H54 (cell line): ENCODE measurements around the gene WASF2.

Experiments used
- DNase-seq: peaks from one replicate; pipeline ENCODE4 v3.0.0; 2011; ENCODE audit warnings: low spot score, mixed read lengths; ENCODE audit not compliant: insufficient read length
- FAIRE-seq: peaks from 3 replicates; lab custom pipeline; 2011; peaks lifted over from hg19 to GRCh38; lab: Jason Lieb, UNC
- POLR2A ChIP-seq: IDR thresholded peaks from 2 replicates; pipeline ENCODE4 v1.6.1; 2011; ENCODE audit warnings: low read depth, mild to moderate bottlenecking, low read length

Gene WASF2

DNA sequence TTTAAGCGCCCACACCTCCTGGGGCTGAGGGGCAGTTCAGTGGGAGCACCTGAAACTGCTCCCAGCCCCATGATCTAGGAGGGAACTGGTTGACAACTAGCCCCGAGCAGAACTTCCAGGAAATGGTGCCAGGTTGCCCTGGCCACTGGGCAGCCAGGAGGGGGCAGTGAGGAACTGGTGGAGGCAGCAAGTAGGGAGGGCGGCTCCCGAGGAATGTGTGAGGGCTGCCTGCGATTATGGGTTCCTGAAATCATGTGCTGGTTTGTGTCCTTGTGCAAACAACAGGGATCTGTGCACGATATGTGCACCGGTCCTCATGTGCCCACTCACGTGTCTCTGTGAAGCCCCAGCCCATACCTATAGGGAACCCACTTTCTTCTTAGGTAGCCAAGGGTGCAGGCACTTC, 87.6 kb downstream of the WASF2 start:
- TF ChIP-seq POLR2A, result no peak
- FAIRE-seq (no peak), DNase-seq (no peak)

DNA sequence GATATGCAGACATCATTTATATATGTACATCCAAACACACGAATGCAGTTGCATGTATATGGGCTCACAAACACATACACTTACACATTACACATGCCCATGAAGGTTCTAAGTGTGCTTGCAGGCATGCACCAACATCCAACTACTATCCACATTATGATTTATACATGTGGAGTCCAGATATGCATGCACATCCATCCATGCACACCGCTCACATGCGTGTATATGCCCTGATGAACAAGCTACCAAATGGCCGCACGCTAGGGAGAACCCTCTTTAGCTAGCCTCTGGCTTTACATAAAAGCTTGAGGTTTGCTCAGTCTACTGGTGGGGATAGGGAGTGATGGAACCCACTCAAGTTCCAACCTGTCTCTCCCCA, 89.0 kb downstream of the WASF2 start:
- DNase-seq, result no peak
- no peak for TF ChIP-seq POLR2A
- no peak for FAIRE-seq

DNA sequence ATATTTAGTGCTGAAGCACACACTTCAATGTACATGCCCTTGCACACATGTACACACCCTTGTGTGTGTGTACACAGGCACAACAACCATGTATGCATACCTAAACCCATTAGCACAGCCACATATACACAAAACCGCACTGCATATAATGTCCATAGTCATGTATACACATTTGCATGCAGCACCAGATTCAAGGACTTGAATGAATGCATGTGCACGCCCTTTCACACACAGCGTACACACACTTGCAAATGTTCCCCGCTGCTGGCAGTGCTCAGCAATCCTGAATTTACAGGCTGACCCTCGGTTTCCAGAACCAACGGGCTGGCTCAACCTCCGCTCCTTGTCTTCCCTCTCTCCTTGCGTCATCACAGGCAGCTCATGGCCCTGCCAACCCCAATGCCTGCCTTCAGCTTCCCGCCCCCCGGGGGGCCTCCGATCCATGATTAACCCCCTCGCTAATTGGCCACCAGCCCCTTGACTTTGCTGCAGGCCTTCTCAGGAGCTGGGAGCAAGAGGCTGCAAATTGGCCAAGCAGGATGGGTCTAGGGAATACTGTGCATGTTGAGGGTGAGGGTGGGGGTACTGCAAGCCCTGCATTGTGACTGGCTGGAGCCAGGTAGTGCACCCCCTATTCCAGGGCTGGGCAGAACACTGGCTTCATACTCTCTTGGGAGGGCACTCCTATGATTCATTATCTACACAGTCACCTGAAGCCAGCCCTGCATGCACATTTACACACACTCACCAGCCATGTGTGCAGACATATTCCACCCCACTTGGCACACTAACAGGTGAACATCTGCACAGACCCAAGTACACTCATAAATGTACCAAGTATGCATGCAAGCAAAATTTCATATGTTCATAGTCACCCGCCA, 89.6 kb downstream of the WASF2 start:
- no peak for FAIRE-seq
- DNase-seq, result no peak
- no peak for TF ChIP-seq POLR2A

DNA sequence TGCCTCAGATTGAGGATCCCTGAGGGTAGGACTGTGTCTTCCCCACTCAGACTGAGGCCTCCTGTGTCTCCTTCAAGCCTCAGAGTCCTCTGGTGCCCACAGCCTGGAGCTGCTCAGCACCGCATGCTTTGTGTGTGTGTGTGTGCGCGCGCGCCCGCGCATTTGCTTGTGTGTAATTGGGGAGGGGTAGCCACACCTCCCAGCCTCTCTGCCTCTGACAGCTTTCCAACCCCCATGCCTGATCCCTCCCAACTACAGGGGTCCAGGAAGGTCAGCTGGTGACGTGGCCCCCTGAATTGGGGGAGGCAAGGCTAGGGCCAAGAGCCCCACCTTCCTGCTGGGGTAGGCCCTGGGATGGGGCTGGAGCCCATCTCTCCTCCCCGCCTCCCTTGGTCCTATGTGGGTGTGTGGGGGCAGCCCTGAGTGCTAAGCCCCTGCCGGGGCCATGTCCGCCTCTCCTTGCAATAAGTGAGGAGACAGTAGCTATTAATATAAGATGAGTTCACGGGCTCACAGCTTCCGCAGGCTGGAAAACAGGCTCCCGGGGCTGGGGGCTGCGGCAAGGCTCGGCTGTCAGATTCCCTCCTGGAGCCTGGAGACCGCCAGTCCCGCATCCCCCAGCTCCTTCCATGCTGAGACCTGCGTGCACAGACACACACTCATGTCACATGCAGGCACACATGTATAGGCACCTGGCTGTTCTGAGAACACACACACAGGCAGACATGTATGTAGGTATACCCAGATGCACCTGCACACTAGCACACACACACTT, 90.5 kb downstream of the WASF2 start:
- DNase-seq (no peak), FAIRE-seq (no peak)
- TF ChIP-seq POLR2A, result no peak

DNA sequence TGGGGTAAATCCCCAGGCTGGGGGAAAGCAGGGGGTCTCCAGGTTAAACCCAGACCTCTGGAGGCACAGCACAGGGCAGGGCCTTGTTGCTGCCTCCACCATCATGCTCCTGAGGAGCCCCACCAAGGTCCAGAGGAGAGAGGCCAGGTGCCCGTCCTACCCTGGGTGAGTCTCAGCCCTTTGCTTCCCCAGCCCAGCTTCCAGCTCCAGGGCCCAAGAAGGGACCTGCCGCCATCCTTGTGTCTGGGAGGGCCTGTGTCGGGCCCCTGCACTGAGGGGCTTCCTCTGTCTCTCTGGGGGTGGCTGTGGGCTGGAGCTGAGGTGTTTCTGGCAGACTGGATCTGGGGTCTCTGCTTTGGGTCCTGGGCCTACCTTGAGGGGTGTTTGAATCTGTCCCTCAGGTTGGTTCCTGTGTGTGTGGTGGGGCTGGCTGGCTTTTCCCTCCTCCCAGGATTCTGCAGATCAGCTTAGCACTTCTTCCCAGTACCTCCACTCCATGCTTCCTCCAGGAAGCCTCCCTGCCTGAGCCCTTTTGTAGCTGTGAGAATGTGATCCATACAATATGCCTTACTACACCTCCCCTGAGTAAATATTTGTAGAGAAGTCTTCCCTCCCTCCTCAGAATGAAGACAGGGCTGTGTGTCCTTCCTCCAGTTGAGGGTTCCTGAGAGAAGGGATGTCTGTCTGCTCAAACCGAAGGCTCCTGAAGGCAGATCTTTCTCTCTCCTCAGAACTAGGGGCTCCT, 91.4 kb downstream of the WASF2 start:
- no peak for FAIRE-seq
- no peak for DNase-seq
- TF ChIP-seq POLR2A, result no peak

DNA sequence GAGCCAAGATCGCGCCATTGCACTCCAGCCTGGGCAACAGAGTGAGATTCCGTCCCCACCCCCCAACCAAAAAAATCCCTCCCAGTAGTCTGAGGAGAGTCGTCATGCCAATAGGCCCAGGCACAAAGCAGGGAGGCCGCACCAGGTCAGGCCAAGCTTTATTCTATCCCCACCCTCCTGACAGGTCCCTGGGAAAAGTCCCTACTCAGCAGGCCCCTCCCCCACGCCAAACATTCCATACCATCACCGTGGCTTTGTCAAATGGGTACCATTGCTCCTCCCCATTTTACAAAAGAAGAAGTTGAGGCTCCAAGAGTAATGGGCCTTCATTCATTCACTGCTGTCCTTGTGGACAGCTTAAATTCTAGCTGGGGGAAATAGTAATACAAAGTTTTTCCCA, 92.2 kb downstream of the WASF2 start:
- TF ChIP-seq POLR2A, result no peak
- no peak for FAIRE-seq
- no peak for DNase-seq

DNA sequence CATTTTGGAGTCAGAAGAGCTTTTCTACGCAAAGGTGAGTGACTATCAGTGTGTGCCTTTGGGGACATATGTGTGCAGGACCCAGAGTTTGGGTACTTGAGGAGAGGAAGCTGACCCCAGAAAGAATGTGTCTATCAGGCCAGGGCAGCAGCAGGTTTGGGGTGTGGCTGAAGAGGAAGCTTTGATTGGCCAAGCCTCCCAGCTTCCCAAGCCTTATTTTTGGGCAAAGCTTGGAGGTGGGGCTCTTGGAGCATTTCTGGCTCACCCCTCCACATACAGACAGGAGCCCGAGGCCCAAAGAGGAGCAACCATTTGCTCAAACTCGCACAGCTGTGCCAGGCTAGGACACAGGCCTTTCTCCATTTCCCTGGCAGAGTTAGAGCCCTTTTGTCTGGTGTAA, 92.9 kb downstream of the WASF2 start:
- DNase-seq (no peak), FAIRE-seq (no peak)
- no peak for TF ChIP-seq POLR2A

DNA sequence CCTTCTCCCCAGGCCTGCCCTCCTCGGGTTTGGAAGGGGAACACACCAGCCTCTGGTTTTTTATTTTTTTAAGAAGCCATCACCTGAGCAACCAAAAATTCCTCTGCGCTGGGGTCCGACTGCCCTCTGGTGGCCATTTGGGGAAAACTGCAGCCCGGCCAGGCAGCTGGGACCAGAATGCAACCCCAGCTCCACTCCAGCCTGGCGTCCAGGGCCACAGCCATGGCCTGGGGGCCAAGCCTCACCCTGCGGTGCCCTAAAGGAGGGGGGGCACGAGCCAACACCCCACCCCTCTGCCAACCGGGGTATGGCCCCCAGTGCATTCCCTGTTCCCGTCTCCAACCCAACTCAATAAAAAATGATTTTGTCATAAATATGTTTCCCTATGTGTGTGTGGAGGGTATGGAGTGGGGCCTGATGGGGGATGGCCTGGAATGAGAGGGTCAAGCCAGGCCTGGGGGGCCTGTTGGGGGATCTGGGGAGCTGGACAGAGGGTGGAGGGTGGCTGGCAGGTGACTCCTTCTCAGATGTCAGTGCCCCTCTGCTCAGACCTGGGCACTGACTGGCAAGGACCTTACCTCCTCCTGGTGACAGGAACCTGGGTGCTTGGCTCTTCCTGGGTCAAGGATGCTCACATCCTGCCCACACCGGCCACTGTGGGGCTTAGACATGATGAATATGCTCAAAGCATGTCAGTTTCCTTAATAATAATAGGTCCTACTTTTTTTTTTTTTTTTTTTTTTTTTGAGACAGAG, 94.3 kb downstream of the WASF2 start:
- TF ChIP-seq POLR2A, result no peak
- DNase-seq (peak; percentile 63), FAIRE-seq (no peak)

DNA sequence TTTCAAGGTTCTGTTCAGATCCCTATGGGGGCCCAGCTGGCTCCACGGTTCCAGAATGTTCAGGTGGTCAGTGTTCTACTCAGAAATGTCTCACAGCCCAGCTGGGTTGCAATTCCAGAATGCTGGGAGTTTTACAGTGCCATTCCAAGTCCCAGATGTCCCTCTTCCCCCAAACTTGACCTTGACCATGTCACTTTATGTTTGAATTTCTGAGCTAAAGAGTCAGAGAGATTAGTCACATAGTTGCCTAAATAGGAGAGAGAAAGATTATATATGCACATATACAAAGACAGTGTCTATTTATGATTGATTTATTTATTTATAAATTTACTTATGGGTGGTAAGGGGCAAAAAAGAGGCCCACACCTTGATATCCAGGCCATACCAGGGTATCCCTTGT, 95.0 kb downstream of the WASF2 start:
- no peak for DNase-seq
- TF ChIP-seq POLR2A, result no peak
- FAIRE-seq, result no peak

DNA sequence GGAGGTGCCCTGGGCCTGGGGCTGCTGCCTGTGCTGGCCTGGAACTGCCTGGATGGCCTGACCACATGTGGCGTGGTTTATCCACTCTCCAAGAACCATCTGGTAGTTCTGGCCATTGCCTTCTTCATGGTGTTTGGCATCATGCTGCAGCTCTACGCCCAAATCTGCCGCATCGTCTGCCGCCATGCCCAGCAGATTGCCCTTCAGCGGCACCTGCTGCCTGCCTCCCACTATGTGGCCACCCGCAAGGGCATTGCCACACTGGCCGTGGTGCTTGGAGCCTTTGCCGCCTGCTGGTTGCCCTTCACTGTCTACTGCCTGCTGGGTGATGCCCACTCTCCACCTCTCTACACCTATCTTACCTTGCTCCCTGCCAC, 95.7 kb downstream of the WASF2 start:
- no peak for FAIRE-seq
- no peak for DNase-seq

DNA sequence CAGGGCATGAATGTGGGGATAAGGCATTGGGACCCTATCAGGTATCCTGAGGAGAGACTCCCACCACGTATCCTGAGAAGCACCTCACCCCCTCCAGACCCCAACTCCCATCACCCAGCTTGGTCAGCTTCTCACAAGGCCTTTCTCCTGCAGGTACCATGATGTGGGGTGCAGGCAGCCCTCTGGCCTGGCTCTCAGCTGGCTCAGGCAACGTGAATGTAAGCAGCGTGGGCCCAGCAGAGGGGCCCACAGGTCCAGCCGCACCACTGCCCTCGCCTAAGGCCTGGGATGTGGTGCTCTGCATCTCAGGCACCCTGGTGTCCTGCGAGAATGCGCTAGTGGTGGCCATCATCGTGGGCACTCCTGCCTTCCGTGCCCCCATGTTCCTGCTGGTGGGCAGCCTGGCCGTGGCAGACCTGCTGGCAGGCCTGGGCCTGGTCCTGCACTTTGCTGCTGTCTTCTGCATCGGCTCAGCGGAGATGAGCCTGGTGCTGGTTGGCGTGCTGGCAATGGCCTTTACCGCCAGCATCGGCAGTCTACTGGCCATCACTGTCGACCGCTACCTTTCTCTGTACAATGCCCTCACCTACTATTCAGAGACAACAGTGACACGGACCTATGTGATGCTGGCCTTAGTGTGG, 96.2 kb downstream of the WASF2 start:
- DNase-seq (no peak), FAIRE-seq (no peak)
- TF ChIP-seq POLR2A, result no peak

More for the DNA sequence above, 95.7 kb downstream of the WASF2 start:
- no peak for TF ChIP-seq POLR2A

DNA sequence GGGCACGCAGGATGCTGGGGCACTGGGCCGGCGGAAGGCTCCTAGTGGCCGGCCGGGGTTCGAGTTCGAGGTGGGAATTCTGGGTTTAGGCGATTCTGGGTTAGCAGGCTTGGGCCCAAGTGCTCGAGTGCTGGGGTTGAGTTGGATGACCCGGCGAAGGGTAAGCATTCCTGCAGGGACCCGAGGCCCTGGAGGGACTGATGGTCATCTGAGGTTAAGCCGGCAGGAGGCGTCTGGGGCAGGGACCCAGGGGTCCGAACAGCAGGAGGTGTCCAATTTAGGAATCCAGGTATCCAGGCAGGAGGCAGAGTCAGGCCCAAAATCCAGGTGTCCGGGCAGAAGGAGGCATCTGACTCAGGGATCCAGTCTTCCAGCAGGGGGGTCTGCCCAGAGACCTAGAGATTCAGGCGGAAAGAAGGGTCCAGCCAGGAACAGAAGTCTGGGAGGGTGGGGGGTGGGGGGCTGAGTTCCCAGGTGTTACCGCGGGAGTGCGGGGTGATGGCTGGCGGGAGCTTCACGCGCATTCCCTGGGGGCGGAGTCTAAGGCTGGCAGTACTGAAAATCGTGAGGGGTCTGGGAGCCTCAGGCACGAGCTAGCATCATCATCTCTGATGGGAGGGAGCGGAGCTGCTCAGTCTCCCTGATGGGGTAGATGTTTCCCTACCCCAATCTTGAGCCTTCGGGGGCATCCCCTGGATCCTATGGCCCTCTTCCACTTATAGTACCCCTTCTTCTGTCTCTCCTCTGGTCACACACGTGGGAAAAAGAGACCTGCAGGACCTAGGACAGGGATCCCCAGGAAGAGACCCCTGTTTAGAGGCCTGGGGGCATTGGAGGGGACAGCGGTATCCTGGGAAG, 97.0 kb downstream of the WASF2 start:
- FAIRE-seq, result no peak
- no peak for DNase-seq
- no peak for TF ChIP-seq POLR2A
